ENCODE results near the gene TSHZ2. TPM values are rescaled to one million over a fixed set of nuclear protein-coding genes. Genes with fewer than 3 reads are reported as not detected.

The TSHZ2 gene
- total and polyA plus RNA-seq, 2 donors (not counting 1 experiment from before 2014, with no cell fraction given) = 1.00 to 5.7 TPM

DNA sequence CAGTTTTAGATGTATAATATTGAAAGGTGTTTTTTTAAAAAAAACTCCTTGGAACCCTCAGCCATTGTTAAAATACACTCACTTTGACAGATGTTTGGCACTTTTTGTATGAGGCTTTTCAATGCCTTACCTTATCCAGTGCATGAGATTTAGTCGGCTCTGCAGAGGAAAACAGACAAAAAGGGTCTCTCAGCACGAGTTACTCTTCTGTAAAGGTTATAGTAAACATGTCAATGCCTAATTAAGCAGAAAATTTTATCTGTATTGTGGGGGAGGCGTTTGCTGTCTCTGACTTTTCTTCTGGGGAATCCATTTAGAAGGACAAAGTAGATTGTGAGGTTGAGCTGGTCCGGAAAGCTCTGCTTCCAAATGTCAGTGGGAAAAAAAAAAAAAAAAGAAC lies 278.3 kb downstream of the TSHZ2 start:
- intact Hi-C loops (cut with micrococcal nuclease) = no loop called here
- no peak for ATAC-seq (ENCODE audit: low read depth)

DNA sequence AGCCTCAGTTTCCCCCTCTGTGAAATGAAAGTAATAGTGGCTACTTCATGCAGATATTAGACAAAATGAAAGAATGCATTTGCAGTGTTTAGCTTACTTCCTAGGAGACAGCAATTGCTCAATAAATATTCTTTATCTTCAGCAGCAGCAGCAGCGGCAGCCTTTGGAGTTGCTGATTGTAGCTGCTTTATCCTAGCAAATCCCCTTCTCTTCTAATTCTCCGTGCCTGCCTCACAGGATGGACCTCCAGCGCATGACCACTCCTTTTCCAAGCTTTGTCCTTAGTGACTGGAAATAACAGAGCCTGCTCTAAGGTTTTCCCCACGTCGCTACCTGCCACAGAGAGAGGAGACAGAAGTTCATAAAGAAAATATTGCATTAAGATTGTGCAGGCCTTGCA lies 279.8 kb downstream of the TSHZ2 start:
- Mint-ChIP-seq H3K27me3 (peaks cover 12% of the 10 kb centered on the region), H3K4me3 (no peak overlapping the region), H3K9me3 (ENCODE audit: insufficient read depth) (no peaks in the 10 kb centered on the region), H3K27ac (no peak overlapping the region), H3K4me1 (no peaks in the 10 kb centered on the region)
- WGBS (ENCODE audit: insufficient coverage) = 95% methylated on average over 4 of the region's 5 CpGs
- TF ChIP-seq EZH2 (IDR thresholded peaks at IDR 0.05; ENCODE audit: borderline replicate concordance, insufficient read depth, low read depth, low read length, poor library complexity, severe bottlenecking) = no peak
- TF ChIP-seq, protein P1, sequence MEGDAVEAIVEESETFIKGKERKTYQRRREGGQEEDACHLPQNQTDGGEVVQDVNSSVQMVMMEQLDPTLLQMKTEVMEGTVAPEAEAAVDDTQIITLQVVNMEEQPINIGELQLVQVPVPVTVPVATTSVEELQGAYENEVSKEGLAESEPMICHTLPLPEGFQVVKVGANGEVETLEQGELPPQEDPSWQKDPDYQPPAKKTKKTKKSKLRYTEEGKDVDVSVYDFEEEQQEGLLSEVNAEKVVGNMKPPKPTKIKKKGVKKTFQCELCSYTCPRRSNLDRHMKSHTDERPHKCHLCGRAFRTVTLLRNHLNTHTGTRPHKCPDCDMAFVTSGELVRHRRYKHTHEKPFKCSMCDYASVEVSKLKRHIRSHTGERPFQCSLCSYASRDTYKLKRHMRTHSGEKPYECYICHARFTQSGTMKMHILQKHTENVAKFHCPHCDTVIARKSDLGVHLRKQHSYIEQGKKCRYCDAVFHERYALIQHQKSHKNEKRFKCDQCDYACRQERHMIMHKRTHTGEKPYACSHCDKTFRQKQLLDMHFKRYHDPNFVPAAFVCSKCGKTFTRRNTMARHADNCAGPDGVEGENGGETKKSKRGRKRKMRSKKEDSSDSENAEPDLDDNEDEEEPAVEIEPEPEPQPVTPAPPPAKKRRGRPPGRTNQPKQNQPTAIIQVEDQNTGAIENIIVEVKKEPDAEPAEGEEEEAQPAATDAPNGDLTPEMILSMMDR (IDR thresholded peaks at IDR 0.05) = no peak
- Histone ChIP-seq H2AFZ (ENCODE audit: insufficient read depth, low read depth, low read length, poor library complexity, severe bottlenecking) (no peak overlapping the region), H3K27ac (ENCODE audit: low read length in 2 of 2) (no peak overlapping the region), H3K36me3 (replicated peaks in 1 of 2; ENCODE audit: control extremely low read depth in 1 of 2, control insufficient read depth in 1 of 2, extremely low read depth in 1 of 2, insufficient read depth in 2 of 2, low read length in 1 of 2) (no peaks in the 10 kb centered on the region), H3K4me1 (ENCODE audit: control insufficient read depth in 2 of 2, insufficient read depth in 2 of 2, low read length in 2 of 2) (no peaks in the 10 kb centered on the region), H3K4me3 (ENCODE audit: control extremely low read depth in 1 of 5, extremely low read depth in 1 of 5, insufficient read depth in 1 of 5, low read depth in 2 of 5, low read length in 4 of 5) (no peak overlapping the region), H3K9me3 (ENCODE audit: control extremely low read depth in 1 of 3, control insufficient read depth in 2 of 3, insufficient read depth in 1 of 3, low read length in 2 of 3) (peaks cover 0 to 3% (median 0%) of the 10 kb centered on the region in 3 donors), H3K9ac (ENCODE audit: low read length) (no peak overlapping the region), H3K79me2 (ENCODE audit: control insufficient read depth, insufficient read depth, low read length) (no peaks in the 10 kb centered on the region), H3K27me3 (replicated peaks in 1 of 4; ENCODE audit: control extremely low read depth in 1 of 4, control insufficient read depth in 3 of 4, insufficient read depth in 4 of 4, low read length in 3 of 4) (peaks cover 0 to 9% (median 0%) of the 10 kb centered on the region in 4 experiments), H3K4me2 (replicated peaks; ENCODE audit: low read depth, low read length, poor library complexity, severe bottlenecking) (no peak overlapping the region), H4K20me1 (ENCODE audit: control insufficient read depth, insufficient read depth, low read length, poor library complexity, severe bottlenecking) (no peaks in the 10 kb centered on the region)
- CTCF ChIA-PET = no interaction called here
- POLR2A ChIA-PET = no interaction called here
- ATAC-seq (ENCODE audit: low read depth) (no peak), DNase-seq (no peak)
- intact Hi-C loops (cut with micrococcal nuclease) = no loop called here

More for the DNA sequence above, 278.3 kb downstream of the TSHZ2 start:
- Mint-ChIP-seq H3K4me1 (no peaks in the 10 kb centered on the region), H3K27ac (no peak overlapping the region), H3K9me3 (ENCODE audit: insufficient read depth) (no peaks in the 10 kb centered on the region), H3K27me3 (peaks cover 12% of the 10 kb centered on the region), H3K4me3 (no peak overlapping the region)
- H3K9me3 ChIP-seq (ENCODE audit: control extremely low read depth in 1 of 3, control insufficient read depth in 2 of 3, insufficient read depth in 1 of 3, low read length in 2 of 3) = peaks cover 0 to 1% (median 0%) of the 10 kb centered on the region in 3 donors
- no peak for DNase-seq
- 70% methylated on average over 3 of the region's 4 CpGs for WGBS (ENCODE audit: insufficient coverage)
- H3K4me2 ChIP-seq (replicated peaks; ENCODE audit: low read depth, low read length, poor library complexity, severe bottlenecking) = no peak overlapping the region
- CTCF ChIA-PET = no interaction called here
- TF ChIP-seq, protein P1 (IDR thresholded peaks at IDR 0.05) = no peak
- TF ChIP-seq EZH2 (IDR thresholded peaks at IDR 0.05; ENCODE audit: borderline replicate concordance, insufficient read depth, low read depth, low read length, poor library complexity, severe bottlenecking) = no peak
- H3K27ac ChIP-seq (ENCODE audit: low read length in 2 of 2) = no peak overlapping the region
- H3K27me3 ChIP-seq (replicated peaks in 1 of 4; ENCODE audit: control extremely low read depth in 1 of 4, control insufficient read depth in 3 of 4, insufficient read depth in 4 of 4, low read length in 3 of 4) = peaks cover 0 to 9% (median 0%) of the 10 kb centered on the region in 4 experiments
- H3K79me2 ChIP-seq (ENCODE audit: control insufficient read depth, insufficient read depth, low read length) = no peaks in the 10 kb centered on the region
- H4K20me1 ChIP-seq (ENCODE audit: control insufficient read depth, insufficient read depth, low read length, poor library complexity, severe bottlenecking) = no peaks in the 10 kb centered on the region
- H3K36me3 ChIP-seq (replicated peaks in 1 of 2; ENCODE audit: control extremely low read depth in 1 of 2, control insufficient read depth in 1 of 2, extremely low read depth in 1 of 2, insufficient read depth in 2 of 2, low read length in 1 of 2) = no peaks in the 10 kb centered on the region
- POLR2A ChIA-PET = no interaction called here
- no peak overlapping the region for H3K4me3 ChIP-seq (ENCODE audit: control extremely low read depth in 1 of 5, extremely low read depth in 1 of 5, insufficient read depth in 1 of 5, low read depth in 2 of 5, low read length in 4 of 5)
- H3K9ac ChIP-seq (ENCODE audit: low read length) = no peak overlapping the region
- no peak overlapping the region for H2AFZ ChIP-seq (ENCODE audit: insufficient read depth, low read depth, low read length, poor library complexity, severe bottlenecking)
- no peaks in the 10 kb centered on the region for H3K4me1 ChIP-seq (ENCODE audit: control insufficient read depth in 2 of 2, insufficient read depth in 2 of 2, low read length in 2 of 2)
